HUES48 (cell line): ENCODE data around the gene HBB.

Source experiments
- H3K27ac ChIP-seq: one replicate; pipeline ENCODE4 v1.7.0; 2013; ENCODE audit warnings: low read depth, low read length, inconsistent platforms
- H3K27me3 ChIP-seq: 2 replicates; pipeline ENCODE4 v1.6.1; 2013; ENCODE audit warnings: mild to moderate bottlenecking, low read length; ENCODE audit not compliant: control insufficient read depth, insufficient read depth
- H3K36me3 ChIP-seq: 2 replicates; pipeline ENCODE4 v1.6.1; 2013; ENCODE audit warnings: low read length; ENCODE audit not compliant: control insufficient read depth, insufficient read depth
- H3K4me1 ChIP-seq: 2 replicates; pipeline ENCODE4 v1.6.1; 2013; ENCODE audit warnings: mild to moderate bottlenecking, low read length; ENCODE audit not compliant: control insufficient read depth, insufficient read depth
- H3K4me3 ChIP-seq: 2 replicates; pipeline ENCODE4 v1.5.1; 2013; ENCODE audit warnings: mild to moderate bottlenecking, low read depth, low read length
- H3K9ac ChIP-seq: 2 replicates; pipeline ENCODE4 v1.6.1; 2013; ENCODE audit warnings: mild to moderate bottlenecking, low read depth, low read length, moderate library complexity
- H3K9me3 ChIP-seq: 2 replicates; pipeline ENCODE4 v1.6.1; 2013; ENCODE audit warnings: low read length; ENCODE audit not compliant: control insufficient read depth, insufficient read depth

Gene HBB

DNA sequence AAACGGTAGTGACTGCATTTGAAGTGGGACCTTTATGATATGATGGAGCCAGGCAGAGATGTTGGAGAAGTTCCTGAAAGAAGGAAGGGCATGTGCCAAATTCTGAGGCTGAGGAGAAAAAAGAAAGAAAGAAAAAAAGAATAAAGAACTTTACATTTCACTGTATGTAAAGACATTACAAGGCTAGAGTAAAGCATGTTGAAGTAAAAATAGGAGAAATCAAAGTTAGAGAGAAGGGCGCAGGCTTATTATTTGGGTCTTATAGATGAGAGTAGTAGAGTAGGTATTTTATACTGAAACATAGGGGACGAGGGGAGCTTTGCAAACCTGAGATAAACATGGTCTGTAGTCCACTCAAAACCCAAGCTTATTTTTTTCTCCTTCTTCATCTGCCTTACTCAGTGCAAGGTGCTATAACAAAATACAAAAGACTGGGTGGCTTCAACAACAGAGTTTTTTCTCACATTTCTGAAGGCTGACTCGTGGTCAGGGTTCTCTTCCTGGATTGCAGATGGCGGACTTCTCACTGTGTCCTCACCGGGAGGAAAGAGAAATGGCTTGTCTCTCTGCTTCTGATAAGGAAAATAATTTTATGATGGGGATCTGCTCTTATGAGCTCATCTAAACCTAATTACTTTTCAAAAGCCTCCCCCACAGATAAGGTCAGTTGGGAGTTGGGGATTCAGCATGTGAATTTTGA lies 20.1 kb upstream of the HBB start:
- H3K36me3 ChIP-seq, result no peaks in the 10 kb centered on the region
- H3K27ac ChIP-seq, result no peak overlapping the region
- H3K9me3 ChIP-seq, result no peaks in the 10 kb centered on the region
- H3K4me1 ChIP-seq, result no peaks in the 10 kb centered on the region
- no peak overlapping the region for H3K9ac ChIP-seq
- H3K4me3 ChIP-seq, result no peak overlapping the region
- H3K27me3 ChIP-seq, result no peaks in the 10 kb centered on the region

DNA sequence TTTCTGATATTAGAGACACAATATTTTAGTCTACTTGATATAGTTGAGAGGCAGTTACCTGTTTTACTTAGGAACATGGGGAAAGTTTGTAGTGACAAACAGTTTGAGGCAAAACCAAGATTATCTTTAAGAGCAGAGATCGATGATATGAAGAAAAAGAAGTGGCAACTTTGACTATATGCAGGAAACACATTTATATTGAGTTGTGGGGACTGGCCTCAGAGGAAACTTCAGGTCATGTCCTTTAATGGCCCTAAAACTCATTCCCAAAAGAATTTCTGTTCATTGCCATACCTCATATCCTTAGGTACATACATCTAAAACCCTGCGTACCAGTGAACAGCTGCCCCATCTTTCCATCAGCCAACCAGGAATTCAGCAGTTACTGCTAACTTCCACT lies 18.3 kb upstream of the HBB start:
- Histone ChIP-seq H3K9ac (no peak overlapping the region), H3K4me3 (no peak overlapping the region), H3K9me3 (no peaks in the 10 kb centered on the region), H3K4me1 (no peaks in the 10 kb centered on the region), H3K27me3 (no peaks in the 10 kb centered on the region), H3K36me3 (no peaks in the 10 kb centered on the region), H3K27ac (no peak overlapping the region)

- Histone ChIP-seq H3K36me3 (no peaks in the 10 kb centered on the region), H3K27me3 (no peaks in the 10 kb centered on the region), H3K4me1 (no peaks in the 10 kb centered on the region), H3K27ac (no peak overlapping the region), H3K4me3 (no peak overlapping the region), H3K9ac (no peak overlapping the region), H3K9me3 (no peaks in the 10 kb centered on the region)
Measured at GRCh38 chr11:5243816-5244180, 16.9 kb upstream of the HBB start.

- H3K4me3 ChIP-seq, result no peak overlapping the region
- no peaks in the 10 kb centered on the region for H3K27me3 ChIP-seq
- no peaks in the 10 kb centered on the region for H3K9me3 ChIP-seq
- no peaks in the 10 kb centered on the region for H3K4me1 ChIP-seq
- no peaks in the 10 kb centered on the region for H3K36me3 ChIP-seq
- no peak overlapping the region for H3K27ac ChIP-seq
- no peak overlapping the region for H3K9ac ChIP-seq
Measured at GRCh38 chr11:5242933-5243815, 16.3 kb upstream of the HBB start.

DNA sequence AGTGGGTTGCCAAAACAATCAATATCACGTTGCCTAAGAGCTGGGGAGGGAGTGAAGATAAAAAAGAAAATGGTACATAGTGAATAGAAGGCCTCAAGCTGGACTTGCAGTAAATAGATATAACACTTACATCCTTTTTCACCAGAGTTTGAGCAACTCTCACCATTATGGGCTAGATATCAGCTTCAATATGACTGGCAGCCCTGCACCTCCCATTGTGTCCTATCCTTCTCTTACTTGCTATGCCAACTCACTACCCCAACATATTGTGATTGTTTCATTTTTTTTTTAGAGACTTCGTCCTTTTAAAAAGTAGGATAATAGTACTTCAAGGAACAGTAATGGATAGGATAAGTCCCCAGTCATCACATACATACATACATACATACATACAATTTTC lies 15.3 kb upstream of the HBB start:
- no peaks in the 10 kb centered on the region for H3K9me3 ChIP-seq

GRCh38 chr11:5241458-5241857 lies 14.6 kb upstream of the HBB start:
- Histone ChIP-seq H3K27me3 (no peaks in the 10 kb centered on the region), H3K4me1 (no peaks in the 10 kb centered on the region), H3K9ac (no peak overlapping the region), H3K36me3 (no peaks in the 10 kb centered on the region), H3K4me3 (no peak overlapping the region), H3K27ac (no peak overlapping the region), H3K9me3 (no peaks in the 10 kb centered on the region)

More for the DNA sequence above, 15.3 kb upstream of the HBB start:
- no peak overlapping the region for H3K4me3 ChIP-seq
- no peak overlapping the region for H3K9ac ChIP-seq
- H3K27ac ChIP-seq, result no peak overlapping the region
- no peaks in the 10 kb centered on the region for H3K4me1 ChIP-seq
- H3K27me3 ChIP-seq, result no peaks in the 10 kb centered on the region
- no peaks in the 10 kb centered on the region for H3K36me3 ChIP-seq

DNA sequence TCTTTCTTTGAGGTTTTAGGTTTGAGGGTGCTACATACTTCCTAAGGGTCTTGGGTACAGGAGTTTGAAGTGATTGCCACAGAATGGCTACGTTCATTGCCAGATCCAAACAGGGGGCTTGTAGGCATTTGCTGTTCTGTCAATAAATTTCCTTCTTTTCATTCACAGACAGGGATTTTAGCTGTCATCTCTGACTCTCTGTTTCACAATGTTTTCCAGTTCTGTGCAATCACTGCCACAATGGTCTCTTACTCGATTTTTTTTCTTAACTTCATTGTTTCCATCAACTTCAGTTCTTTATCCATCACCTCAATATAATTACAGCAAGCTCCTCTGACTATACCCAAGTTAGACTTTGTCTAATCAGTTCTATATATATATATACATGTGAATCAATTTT lies 13.6 kb upstream of the HBB start:
- Histone ChIP-seq H3K9me3 (no peaks in the 10 kb centered on the region), H3K27me3 (no peaks in the 10 kb centered on the region), H3K36me3 (no peaks in the 10 kb centered on the region), H3K27ac (no peak overlapping the region), H3K4me3 (no peak overlapping the region), H3K4me1 (no peaks in the 10 kb centered on the region), H3K9ac (no peak overlapping the region)

DNA sequence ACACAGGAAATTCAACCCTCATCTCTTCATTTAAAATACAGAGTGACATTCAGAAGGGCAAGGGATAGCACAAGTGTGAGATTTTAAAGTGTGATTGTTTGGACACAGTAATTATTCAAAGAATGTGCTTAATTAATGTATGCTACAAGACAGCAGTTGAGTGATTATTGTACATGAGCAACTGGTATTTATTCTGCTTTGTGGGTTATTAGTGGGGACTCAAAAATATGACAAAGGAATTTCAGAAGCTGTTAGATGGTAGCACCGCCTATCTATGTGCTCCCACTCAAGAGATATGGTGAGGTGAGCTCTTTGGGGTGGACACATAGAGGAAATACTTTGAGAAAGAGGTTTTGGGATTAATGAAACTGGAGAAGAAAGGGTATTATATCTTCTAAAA lies 13.2 kb upstream of the HBB start:
- Histone ChIP-seq H3K9ac (no peak overlapping the region), H3K4me1 (no peaks in the 10 kb centered on the region), H3K27ac (no peak overlapping the region), H3K9me3 (no peaks in the 10 kb centered on the region), H3K36me3 (no peaks in the 10 kb centered on the region), H3K4me3 (no peak overlapping the region), H3K27me3 (no peaks in the 10 kb centered on the region)

- H3K4me3 ChIP-seq, result no peak overlapping the region
- H3K4me1 ChIP-seq, result no peaks in the 10 kb centered on the region
- no peak overlapping the region for H3K9ac ChIP-seq
- H3K27ac ChIP-seq, result no peak overlapping the region
- no peaks in the 10 kb centered on the region for H3K36me3 ChIP-seq
- H3K9me3 ChIP-seq, result no peaks in the 10 kb centered on the region
- H3K27me3 ChIP-seq, result no peaks in the 10 kb centered on the region
Measured at GRCh38 chr11:5239046-5239445, 12.2 kb upstream of the HBB start.

- H3K27ac ChIP-seq, result no peak overlapping the region
- H3K27me3 ChIP-seq, result no peaks in the 10 kb centered on the region
- H3K36me3 ChIP-seq, result no peaks in the 10 kb centered on the region
- no peak overlapping the region for H3K9ac ChIP-seq
- H3K9me3 ChIP-seq, result no peaks in the 10 kb centered on the region
- H3K4me3 ChIP-seq, result no peak overlapping the region
- H3K4me1 ChIP-seq, result no peaks in the 10 kb centered on the region
Measured at GRCh38 chr11:5238486-5238885, 11.6 kb upstream of the HBB start.

GRCh38 chr11:5237420-5237819 lies 10.5 kb upstream of the HBB start:
- no peak overlapping the region for H3K27ac ChIP-seq
- no peaks in the 10 kb centered on the region for H3K27me3 ChIP-seq
- no peak overlapping the region for H3K9ac ChIP-seq
- H3K4me1 ChIP-seq, result no peaks in the 10 kb centered on the region
- no peaks in the 10 kb centered on the region for H3K36me3 ChIP-seq
- no peak overlapping the region for H3K4me3 ChIP-seq
- no peaks in the 10 kb centered on the region for H3K9me3 ChIP-seq
